ENCODE measurements around the gene SHC2.
"Not testable (repeated sequence)": the region's sequence is repeated elsewhere in the genome, so short reads cannot be mapped to it uniquely, and the experiment has no call there.

Gene SHC2

GRCh38 chr19:447064-447426 is 13.8 kb downstream of the SHC2 start:
- no peak for DNase-seq (ENCODE audit: low spot score)

- no peak for DNase-seq (ENCODE audit: low spot score)
These were observed 16.1 kb downstream of the SHC2 start for GRCh38 chr19:444677-445210.

- no peak for DNase-seq (ENCODE audit: low spot score)
These were observed 17.8 kb downstream of the SHC2 start for GRCh38 chr19:443005-443404.

GRCh38 chr19:442085-442484 is 18.7 kb downstream of the SHC2 start:
- DNase-seq (ENCODE audit: low spot score): no peak

GRCh38 chr19:441213-441836 is 19.5 kb downstream of the SHC2 start:
- no peak for DNase-seq (ENCODE audit: low spot score)

DNA sequence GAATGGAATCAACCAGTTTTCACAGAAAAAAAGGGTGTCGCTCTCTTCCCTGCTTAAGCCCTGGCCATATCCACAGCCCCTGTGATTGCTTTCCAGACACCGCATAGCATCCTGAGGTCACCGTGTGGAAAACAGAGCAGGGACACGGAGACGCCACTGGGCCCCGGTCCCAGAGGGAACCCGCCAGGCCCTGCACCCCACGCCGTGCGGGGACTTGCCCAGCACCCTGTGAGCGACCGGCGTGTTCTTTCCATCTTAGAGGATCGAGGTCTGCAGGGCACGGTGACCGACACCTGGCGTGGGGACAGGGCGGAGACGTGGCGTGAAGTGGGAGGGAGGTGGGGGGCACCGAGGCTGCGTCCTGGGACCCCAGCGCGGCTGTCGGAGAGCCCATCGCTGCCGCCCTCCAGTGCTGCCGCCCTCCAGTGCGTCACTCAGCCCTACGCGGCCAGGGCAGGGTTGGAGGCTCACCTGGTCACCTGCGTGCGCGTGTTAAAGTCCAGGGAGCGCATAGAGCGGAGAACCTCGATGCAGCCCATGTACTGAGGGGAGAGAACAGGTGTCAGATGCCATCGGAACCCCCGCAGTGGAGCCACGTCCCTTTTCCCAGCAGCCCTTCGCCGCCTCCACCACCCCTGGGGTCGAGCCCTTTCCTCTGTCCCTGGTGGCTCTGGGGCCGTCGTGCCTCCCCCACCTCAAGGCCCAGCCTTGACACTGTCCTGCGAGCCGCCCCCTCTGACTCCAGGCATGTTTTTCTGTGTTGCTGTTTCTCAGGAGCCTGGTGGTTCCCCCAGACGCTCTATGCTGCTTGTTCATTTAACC is 20.2 kb downstream of the SHC2 start:
- no peak for DNase-seq (ENCODE audit: low spot score)

GRCh38 chr19:439167-439900 is 21.5 kb downstream of the SHC2 start:
- no peak for DNase-seq (ENCODE audit: low spot score)

DNA sequence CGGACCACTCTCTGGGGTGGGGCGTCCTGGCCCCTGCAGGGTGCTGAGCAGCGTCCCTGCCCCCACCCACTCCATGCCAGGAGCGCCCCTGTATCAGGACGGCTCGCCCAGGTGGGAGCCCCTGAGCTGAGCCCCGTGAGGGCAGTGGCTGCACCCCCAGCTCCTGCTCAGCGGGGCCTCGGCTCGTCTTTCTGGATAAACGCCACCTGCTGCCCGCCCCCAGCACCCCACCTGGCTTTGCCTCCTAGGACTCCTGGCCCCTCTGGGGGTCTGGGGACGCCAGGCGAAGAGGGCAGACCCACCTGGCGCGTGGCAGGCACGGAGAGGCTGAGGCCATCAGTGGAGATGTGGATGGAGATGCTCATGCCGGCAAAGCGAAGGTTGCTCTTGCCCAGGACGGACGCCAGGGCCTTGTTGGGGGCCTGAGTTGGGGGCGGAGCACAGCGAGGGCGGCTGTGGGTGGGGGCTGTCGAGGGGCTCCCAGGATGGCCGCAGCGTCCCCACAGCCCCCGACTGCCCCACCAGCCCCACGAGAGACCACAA is 22.3 kb downstream of the SHC2 start:
- no peak for DNase-seq (ENCODE audit: low spot score)

DNA sequence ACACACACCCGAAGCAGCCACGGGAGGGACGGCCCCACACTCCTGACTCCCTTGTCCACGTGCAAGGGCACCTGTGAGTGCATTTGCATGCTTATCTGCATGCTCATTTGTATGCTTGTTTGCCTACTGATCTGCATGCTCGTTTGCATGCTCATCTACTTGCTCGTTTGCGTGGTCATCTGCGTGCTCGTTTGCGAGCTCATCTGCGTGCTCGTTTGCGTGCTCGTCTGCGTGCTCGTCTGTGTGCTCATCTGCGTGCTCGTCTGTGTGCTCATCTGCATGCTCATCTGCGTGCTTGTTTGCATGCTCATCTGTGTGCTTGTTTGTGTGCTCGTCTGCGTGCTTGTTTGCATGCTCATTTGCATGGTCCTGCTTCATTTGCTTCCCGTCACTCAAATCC is 23.8 kb downstream of the SHC2 start:
- no peak for DNase-seq (ENCODE audit: low spot score)

DNA sequence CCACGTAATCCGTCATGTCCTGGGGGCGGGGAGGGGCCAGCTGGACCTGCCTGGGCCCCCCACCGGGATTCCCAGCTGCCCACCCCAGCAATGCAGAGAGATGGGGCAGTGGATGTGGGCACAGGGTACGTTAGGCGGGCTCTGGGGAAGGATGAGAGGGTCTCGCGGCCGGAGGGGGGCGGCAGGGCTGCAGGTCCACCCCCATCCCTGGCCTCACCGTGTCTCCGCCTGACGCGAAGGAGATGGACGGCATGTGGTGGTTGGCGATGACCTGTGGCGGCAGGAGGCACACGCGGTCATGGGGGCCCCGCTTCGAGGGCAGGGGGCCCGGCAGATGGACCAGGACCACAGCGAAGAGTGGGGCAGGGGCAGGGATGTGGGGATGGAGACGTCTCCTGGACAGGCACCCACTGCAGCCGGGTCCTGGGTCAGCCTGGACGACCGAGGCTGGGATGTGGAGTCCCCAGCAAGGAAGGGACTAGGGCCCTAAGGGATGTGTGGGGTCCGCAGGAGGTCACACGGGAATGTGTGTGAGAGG is 24.4 kb downstream of the SHC2 start:
- no peak for DNase-seq (ENCODE audit: low spot score)

- no peak for DNase-seq (ENCODE audit: low spot score)
These were observed 25.0 kb downstream of the SHC2 start for GRCh38 chr19:435707-436412.

DNA sequence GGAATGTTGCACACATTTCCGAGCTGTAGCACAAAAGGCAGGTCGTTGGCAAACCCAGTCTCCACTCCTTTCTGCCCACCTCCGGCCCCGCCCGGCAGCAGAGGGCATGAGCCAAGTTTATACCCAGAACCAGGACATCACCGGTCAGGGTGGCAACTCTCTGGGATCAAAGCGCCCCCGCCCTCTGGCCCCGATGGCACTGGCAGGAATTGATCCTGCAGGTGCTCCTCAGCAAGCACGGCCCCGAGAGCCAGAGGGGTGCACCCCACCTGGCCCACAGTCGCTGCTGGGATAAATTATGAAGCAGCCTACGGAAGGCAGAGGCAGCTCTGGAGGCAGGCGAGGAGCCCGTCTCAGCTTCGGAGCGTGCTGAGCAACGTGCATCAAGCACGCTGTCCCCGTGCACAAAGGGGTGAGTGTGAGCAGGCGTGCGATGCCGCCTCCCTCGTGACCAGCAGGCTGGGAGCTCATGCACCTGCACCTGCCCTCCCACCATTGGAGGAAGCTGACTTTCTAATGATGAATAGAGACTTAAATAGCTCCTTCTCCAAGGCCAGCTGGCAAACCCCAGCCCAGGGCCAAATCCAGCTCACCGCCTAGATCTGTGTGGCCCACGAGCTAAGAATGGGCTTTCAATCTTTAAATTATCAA is 25.7 kb downstream of the SHC2 start:
- no peak for DNase-seq (ENCODE audit: low spot score)

DNA sequence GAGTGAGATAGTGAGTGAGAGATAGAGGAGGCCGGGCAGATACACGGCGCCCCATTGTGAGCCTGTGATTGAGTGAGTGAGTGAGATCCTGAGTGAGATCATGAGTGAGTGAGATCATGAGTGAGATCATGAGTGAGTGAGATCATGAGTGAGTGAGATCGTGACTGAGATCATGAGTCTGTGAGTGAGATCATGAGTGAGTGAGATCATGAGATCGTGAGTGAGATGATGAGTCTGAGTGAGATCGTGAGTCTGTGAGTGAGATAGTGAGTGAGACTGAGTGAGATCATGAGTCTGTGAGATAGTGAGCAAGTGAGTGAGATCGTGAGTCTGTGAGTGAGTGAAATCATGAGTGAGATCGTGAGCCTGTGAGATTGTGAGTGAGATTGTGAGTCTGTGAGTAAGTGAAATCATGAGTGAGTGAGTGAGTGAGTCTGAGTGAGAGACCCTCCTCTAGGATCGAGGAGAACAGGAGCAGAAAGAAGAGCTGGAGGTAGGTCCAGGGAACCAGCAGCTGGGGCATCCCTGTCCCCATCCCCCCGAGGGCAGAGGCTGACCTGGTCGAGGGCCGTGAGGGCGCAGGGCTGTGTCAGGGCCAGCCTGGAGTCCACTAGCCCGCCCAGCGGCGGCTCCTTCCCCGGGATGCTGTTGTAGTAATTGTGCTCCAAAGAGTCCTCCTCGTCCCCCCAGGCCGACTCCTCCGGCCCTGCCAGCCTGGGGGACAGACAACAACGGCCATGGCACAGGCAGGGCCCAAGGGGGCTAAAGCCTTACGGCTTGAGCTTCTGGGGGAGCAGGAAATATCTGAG is 26.5 kb downstream of the SHC2 start:
- DNase-seq (ENCODE audit: low spot score): no peak

- no peak for DNase-seq (ENCODE audit: low spot score)
These were observed 30.1 kb downstream of the SHC2 start for GRCh38 chr19:430701-431100.

- no peak for DNase-seq (ENCODE audit: low spot score)
These were observed 32.7 kb downstream of the SHC2 start for GRCh38 chr19:428149-428548.

- not testable (repeated sequence) for DNase-seq (ENCODE audit: low spot score)
These were observed 33.2 kb downstream of the SHC2 start for GRCh38 chr19:427675-428074.

- no peak for DNase-seq (ENCODE audit: low spot score)
These were observed 33.9 kb downstream of the SHC2 start for GRCh38 chr19:426725-427445.

GRCh38 chr19:425056-425455 is 35.8 kb downstream of the SHC2 start:
- DNase-seq (ENCODE audit: low spot score): no peak

- no peak for DNase-seq (ENCODE audit: low spot score)
These were observed 36.3 kb downstream of the SHC2 start for GRCh38 chr19:424546-424945.

All from putamen (tissue), 1 donor.